ENCODE measurements around the gene CD3E. TPM values are rescaled to one million over a fixed set of nuclear protein-coding genes. Genes with fewer than 3 reads are reported as not detected.

Gene CD3E
- total RNA-seq, result 684 and 696 TPM in 2 replicates

DNA sequence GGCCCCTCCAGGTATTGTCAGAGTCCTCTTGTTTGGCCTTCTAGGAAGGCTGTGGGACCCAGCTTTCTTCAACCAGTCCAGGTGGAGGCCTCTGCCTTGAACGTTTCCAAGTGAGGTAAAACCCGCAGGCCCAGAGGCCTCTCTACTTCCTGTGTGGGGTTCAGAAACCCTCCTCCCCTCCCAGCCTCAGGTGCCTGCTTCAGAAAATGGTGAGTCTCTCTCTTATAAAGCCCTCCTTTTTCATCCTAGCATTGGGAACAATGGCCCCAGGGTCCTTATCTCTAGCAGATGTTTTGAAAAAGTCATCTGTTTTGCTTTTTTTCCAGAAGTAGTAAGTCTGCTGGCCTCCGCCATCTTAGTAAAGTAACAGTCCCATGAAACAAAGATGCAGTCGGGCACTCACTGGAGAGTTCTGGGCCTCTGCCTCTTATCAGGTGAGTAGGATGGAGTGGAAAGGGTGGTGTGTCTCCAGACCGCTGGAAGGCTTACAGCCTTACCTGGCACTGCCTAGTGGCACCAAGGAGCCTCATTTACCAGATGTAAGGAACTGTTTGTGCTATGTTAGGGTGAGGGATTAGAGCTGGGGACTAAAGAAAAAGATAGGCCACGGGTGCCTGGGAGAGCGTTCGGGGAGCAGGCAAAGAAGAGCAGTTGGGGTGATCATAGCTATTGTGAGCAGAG lies at the start of gene CD3E:
TSS of gene CD3E (plus strand) at position 163 of the 681 bp plus-strand sequence. CDS start at position 386, 223 bp downstream.
- intact Hi-C loops (cut with micrococcal nuclease), result loop anchor here (1.0 to 10.0 kb wide), 10 partner anchors 34 to 300 kb away; partner anchors contain the start of genes ARCN1, CD3D, JAML and MPZL3

DNA sequence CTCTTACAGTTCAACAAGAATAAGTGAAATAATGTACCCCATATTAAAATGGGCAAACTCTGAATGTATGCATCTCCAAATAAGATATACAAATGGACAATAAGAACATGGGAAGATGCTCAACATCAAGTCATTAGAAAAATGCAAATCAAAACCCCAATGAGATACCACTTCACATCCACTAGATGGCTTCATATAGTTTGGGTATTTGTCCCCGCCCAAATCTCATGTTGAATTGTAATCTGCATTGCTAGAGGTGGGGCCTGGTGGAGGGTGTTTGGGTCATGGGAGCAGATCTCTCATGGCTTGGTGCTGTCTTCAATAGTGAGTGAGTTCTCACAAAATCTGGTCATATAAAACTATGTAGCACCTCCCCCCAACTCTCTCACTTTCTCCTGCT lies 46.1 kb upstream of the CD3E start:
- intact Hi-C loops (cut with micrococcal nuclease), result loop anchor here (5.0 kb wide), 1 partner anchor 34 kb away; no protein-coding TSS in a partner anchor

DNA sequence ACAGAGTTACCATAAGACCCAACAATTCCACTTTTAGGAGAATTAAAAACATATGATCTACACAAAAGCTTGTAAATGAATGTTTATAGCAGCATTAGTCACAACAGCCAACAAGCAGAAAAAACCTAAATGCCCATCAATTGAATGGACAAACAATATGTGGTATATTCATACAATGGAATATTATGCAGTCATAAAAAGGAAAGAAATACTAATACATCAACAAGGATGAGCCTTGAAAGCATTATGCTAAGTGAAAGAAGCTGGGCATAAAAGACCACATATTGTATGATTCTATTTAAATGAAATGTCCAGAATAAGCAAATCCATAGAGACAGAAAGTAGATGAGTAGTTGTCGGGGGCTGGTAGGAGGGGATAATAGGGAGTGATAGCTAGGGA lies 45.4 kb upstream of the CD3E start:
- intact Hi-C loops (cut with micrococcal nuclease), result loop anchor here (5.0 kb wide), 1 partner anchor 33 kb away; no protein-coding TSS in a partner anchor

DNA sequence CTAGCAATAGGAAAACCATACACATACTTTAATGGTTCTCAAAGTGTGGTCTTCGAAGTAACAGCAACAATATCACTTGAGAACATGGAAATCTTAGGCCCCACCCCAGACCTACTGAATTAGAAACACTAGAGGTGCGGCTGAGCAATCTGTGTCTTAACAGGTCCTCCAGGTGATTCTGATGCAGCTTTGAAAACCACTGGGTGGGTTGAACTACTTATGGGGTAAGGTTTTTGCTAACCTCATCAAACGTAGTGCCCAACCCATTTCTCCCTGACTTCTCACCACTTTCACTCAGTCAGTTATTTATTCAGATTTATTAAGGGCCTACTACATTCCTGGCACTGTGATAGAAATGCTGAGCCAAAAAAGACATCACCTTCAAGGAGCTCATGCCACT lies 44.2 kb upstream of the CD3E start:
- intact Hi-C loops (cut with micrococcal nuclease), result no loop called here

DNA sequence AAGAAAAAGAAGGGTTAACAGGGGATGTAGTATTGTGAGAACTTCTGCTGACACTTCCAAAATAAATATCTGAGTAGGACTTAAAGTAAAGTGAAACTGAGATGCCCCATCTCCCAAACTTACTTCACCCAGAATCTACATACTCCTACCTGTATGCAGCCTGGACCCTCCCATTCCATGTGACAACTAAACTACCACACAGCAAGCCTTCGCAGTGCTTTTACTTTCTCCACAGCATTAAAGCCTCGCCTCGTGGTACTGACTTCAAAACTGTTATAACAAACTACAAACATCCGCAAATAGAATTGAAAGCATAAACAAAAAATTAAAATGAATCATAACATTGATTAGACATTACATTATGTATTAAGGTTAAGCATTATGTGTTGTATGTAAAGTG lies 41.4 kb upstream of the CD3E start:
- intact Hi-C loops (cut with micrococcal nuclease), result no loop called here

DNA sequence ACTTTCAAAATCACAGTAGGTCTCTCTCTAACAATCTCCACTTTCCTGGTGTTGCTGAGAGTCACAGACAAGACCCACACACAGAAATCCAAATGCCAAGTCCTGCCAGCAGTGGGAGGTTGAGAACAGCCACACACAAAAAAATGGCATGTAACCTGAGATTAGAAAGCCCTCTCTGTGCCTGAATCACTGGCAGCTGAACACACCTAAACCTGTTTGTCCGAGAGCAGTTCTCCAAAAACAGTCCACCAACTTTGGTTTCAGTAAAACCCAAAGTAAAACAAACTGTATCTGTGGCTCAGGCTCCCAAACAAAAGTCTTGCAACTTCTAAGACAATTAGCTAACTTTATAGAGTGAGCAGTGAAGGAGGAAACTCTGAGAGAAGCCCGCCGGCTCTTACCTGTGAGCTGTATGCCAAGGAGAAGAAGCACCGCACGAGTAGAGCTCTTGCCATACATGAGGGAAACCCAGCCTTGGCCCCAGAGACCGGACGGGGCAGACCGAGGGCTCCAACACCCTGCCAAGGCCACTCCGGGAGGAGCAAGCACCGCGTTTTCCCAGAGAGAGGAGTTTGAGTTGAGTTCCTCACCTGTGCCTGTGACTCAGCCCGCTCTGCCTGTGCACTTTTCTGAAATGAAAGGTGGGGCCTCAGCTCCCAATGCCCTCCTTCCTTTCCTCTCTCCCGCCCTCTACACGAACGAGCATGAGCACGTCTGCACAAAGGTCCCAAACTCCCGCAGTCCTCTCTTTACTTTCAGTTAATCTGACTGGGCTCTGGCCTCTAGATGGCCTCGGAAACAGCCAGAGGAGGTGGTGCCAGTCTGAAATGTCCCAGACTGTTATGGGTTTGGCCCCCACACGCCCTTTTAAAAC lies 40.6 kb upstream of the CD3E start, which contains the start of gene MPZL2:
TSS of gene MPZL2 (minus strand) at position 603 of the 874 bp plus-strand sequence. CDS start at position 459, 144 bp downstream.
- intact Hi-C loops (cut with micrococcal nuclease), result no loop called here

DNA sequence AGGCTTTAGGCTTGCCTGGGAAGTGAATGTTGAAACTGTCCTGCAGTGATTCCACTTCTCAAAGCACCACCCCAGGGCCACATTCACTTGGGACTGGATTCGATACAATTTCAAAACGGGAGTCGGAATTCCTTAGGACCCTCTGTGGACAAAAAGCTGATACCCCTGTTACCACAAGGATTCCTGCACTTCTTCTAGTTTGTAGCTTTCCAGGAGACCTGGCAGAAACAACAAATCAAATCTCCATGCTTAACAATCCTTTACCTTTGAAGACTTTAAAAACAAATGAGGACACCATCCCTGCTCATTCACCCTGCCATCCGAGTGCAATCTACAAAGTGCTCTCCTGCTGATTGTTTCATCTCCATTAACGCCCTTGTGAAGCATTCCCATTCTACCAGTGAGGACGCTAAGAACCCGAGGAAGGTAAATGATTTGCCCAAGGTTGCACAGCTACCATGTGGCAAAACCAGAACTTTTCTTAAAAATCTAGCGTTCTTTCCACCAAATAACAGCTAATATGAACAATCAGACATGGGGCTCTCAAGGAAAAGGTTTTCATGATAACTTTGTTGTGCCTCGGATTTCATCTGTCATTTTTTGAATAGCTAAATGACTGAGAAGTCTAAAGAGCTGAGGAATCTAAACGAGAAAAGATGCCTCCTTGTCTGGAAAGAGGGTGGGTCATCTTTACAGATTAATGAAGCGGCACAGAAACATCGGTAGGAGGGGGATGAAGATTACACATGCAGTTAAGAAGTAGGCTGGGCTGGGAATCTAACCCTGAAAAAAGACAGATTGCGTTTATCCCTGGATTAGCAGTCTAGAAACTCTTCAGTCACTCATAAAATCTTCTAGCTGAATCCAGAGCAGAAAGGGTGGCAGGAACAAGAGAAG lies 39.7 kb upstream of the CD3E start:
- intact Hi-C loops (cut with micrococcal nuclease), result no loop called here

DNA sequence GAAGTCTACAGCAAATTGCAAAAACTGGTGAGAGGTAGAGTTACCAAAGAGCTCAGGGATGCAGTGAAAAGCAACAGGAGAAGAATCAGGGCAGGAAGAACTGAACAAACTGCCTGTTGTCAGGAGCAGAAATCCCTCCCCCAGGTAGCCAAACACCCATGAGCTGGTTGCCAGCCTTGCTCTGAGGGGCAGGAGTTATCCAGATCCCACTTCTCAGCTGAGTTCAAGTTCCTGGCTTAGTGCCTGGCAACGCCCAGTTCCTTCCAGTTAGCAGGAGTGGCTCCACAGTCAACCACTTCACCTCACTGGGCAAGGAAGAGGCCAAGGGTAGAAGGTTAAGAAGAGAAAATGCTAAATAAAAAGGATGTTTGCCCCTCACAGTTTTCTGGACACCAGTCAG lies 38.6 kb upstream of the CD3E start:
- intact Hi-C loops (cut with micrococcal nuclease), result no loop called here

DNA sequence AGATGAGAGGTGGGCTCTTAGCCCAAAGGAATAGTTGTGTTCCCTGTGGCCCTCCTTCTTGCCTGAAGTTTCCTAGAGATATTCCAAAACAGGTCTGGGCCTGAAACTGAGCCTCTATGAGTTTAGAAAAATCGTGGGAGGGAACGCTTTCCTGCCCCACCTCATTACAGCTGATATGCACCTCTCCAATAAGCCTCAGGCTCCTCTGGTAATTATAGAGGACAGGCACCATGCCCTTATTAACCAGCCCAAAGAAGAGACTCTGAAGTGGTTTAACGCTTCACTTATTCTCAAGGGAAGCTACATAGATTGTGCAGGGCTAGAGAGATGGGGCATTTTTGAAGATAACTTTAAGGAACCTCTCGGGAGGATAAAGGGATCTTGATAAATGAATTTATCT lies 37.0 kb upstream of the CD3E start:
- intact Hi-C loops (cut with micrococcal nuclease), result no loop called here

DNA sequence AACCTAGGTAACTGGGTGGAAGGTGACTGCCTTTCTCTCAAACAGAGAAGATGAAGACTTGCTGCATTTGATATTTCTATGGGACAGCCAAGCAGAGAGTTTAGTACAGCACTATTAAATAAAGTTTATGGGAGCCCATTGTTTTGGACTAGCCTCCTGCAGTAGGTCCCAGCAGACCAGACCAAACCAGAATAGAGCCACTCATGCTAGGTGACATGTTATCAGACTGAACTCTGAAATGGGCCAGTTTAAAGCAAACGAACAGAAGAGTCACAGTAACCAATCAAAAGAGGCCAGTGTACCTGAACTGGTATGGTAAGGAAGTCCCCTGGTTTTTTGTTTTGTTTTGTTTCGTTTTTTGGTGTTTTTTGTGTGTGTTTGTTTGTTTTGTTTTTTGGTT lies 32.5 kb upstream of the CD3E start:
- intact Hi-C loops (cut with micrococcal nuclease), result no loop called here

DNA sequence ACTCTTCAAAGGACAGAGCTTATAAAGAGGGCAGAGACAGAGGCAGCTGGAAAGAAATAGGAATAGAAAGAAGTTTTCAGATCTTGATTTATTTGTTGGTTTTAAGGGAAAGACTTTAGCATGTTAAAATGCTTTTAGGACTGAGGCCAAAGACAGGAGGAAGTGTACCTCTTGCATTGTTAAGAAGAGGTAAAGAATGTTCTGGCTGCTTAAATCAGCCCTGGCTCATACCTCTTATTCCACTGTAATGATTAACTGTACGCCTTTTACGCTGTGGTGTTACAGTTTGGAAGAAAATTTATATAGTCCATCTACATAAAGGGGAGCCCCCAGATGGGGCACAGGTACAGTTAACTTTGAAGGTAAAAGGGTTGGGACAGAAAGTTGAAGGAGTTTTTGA lies 30.3 kb upstream of the CD3E start:
- intact Hi-C loops (cut with micrococcal nuclease), result no loop called here

DNA sequence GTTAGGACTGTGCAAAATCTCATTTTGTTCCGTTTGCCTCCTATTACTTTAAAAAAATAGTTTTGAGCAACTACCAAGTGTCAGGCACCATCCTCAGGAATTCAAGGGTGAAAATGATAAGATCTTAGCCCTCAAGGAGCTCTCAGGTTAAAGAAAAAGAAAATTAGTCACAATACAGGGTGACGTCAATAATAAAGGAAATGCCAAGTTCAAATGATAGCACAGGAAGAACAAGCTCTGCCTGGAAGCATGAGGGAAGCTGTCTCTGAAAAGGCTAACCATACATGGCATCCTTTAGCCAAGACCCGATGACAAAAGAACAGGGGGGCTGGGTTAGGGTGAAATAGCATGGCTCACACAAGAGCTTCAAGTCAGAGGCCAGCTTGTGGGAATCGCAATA lies 29.4 kb upstream of the CD3E start:
- intact Hi-C loops (cut with micrococcal nuclease), result no loop called here

DNA sequence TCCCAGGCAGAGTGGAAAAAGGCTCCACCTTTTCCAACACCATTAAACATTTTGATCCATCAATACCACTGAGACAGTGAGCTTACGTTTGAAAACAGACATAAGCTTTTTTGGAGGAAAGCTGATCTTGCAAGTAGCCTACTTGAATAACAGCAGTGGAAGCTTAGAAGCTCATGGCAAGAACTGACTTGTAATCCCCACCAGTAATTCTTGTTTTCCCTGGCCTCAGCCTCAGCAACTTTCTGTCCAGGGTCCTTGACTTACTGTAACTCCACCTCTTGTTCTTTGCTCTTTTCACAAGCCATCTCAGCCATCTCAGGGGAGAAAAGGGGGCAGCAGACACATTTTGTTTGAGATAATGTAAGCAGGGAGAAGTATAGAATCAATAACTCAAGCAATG lies 28.1 kb upstream of the CD3E start:
- intact Hi-C loops (cut with micrococcal nuclease), result loop anchor here (2.0 kb wide), 1 partner anchor 24 kb away; the partner anchor contains the start of gene MPZL3

DNA sequence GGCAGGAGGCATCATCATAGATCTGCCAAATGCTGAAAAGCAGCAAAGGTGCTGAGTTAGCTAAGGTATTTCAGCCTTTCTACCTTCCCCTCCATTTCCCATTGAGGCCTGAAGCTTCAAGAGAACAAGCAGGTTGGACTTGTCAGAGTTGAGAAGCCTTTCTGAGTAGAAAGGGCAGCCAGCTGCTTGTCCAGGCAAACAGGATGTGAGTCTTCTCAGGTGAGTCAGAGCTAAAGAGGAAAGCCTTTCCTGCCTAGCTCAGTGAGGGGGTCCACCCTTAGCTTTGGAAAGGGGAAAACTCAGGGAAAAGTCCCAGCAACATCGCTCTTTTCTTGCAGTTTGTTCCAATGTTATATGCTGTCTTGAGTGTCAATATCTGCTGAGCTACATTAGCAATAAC lies 27.2 kb upstream of the CD3E start:
- intact Hi-C loops (cut with micrococcal nuclease), result loop anchor here (2.0 kb wide), 1 partner anchor 25 kb away; the partner anchor contains the start of gene MPZL3

DNA sequence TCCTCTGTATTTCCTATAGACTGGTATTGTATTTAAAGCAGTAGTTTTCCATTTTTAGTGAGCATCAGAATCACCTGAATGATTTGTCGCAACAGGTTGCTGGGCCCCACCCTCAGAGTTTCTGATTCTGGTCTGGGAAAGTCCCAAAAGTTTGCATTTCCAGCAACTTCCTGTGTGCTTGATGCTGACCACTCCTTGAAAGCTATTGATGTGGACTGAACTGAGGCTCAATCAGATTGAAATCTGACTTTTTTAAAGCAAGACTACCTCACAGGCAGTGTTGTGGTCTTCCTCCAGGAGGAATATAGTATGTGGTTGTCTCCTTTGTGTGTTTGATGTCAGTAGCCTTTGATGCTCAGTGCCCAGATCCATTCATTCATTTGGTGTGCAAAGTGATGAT lies 23.2 kb upstream of the CD3E start:
- intact Hi-C loops (cut with micrococcal nuclease), result no loop called here

DNA sequence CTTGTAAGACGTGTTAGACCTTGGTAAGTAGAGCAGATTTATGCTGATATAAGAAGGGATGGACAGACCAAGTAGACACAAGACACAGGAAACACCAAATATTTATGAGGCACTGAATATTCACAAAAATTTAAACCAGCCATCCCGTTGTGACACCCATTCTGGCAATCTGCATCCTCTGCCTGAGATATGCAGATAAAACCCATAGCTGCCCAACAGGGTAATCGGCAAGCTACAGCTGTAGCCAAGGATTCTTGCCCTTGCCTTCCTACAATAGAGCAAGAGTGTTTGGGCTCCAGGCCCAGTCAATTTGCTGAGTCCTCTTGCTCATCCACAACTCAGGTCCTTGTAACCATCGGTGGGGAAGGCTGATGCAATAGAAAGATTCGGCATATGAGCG lies 21.9 kb upstream of the CD3E start:
- intact Hi-C loops (cut with micrococcal nuclease), result no loop called here

DNA sequence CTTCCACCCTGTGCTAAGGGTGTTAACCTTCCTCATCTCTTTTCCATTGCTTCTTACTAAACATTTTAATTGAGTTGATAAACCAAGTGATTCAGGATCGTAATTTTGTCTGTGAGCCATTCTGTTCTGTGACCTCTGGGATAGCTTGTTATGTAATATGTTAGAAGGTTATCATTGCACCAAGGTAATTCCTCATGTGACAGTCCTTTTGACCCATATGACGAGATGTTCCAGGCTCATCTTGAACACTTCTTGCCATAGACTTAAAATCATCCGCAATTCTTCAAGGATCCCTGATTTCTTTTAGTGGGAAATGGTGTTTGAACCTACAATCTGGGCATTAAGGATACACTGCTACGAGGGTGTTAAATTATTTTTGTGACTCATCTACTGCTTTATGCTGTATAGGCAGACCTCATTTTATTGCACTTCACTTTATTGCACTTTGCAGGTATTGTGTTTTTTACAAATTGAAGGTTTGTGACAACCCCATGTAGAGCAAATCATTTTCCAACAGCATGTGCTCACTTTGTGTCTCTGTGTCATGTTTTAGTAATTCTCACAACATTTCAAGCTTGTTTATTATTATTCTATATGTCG lies 21.4 kb upstream of the CD3E start:
- intact Hi-C loops (cut with micrococcal nuclease), result no loop called here

DNA sequence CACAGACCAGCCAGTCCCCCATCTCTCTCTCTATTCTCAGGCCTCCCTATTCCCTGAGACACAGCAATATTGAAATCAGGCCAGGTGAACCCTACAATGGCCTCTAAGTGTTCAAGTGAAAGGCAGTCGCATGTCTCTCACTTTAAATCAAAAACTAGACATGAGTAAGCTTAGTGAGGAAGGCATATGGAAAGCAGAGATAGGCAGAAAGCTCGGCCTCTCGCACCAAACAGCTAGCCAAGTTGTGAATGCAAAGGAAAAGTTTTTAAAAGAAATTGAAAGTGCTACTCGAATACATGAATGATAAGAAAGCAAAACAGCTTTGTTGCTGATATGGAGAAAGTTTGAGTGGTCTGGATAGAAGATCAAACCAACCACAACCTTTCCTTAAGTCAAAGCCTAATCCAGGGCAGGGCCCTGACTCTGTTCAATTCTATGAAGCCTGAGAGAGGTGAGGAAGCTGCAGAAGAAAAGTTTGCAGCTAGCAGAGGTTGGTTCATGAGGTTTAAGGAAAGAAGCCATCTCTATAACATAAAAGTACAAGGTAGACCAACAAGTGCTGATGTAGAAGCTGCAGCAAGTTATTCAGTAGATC lies 20.7 kb upstream of the CD3E start:
- intact Hi-C loops (cut with micrococcal nuclease), result no loop called here

DNA sequence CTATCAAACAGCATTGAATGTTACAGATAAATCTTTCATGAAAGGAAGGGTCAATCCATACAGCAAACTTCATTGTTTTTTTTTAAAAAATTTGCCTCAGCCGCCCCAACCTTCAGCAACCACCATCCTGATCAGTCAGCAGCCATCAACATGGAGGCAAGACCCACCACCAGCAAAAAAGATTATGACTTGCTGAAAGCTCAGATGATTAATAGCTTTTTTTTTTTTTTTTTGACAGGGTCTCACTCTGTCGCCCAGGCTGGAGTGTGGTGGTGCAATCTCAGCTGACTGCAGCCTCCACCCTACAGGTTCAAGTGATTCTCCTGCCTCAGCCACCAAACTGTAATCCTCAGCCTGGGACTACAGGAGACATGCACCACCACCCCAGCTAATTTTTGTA lies 18.0 kb upstream of the CD3E start:
- intact Hi-C loops (cut with micrococcal nuclease), result no loop called here

DNA sequence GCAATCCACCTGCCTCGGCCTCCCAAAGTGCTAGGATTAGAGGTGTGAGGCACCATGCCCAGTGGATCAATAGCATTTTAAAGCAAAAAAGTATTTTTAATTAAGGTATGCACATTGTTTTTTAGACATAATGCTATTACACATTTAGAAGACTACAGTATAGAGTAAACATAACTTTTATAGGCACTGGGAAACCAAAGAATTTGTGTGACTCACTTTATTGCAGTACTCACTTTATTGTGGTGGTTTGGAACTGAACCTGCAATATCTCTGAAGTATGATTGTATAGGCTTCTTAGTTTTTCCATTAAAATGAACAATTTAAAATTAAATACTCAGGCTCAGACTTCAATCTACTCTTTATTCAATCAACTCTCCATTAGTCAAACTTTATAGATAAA lies 17.5 kb upstream of the CD3E start:
- intact Hi-C loops (cut with micrococcal nuclease), result no loop called here

All from T-helper 1 cell treated with Interleukin-12 subunit alpha and Interleukin-12 subunit beta and Interleukin-4 antibody, amounts not matched to agents 30 ng/mL and 1 ng/mL, for 36 hours (primary cell).